HG03095 (cell line): ENCODE measurements around the gene NCAM2.
"Not testable (repeated sequence)": the region's sequence is repeated elsewhere in the genome, so short reads cannot be mapped to it uniquely, and the experiment has no call there.

ENCODE experiments used
- ATAC-seq: cut with Tn5 transposase; IDR thresholded peaks from one replicate; pipeline ENCODE4 v1.9.1; 2021; ENCODE audit warnings: moderate library complexity; ENCODE audit not compliant: unreplicated experiment

Gene NCAM2

GRCh38 chr21:21404261-21404660 lies 406.1 kb downstream of the NCAM2 start:
- not testable (repeated sequence) for ATAC-seq

- ATAC-seq = no peak
Measured at GRCh38 chr21:21406921-21407320, 408.7 kb downstream of the NCAM2 start.

GRCh38 chr21:21412096-21412495 lies 413.9 kb downstream of the NCAM2 start:
- no peak for ATAC-seq

- ATAC-seq = no peak
Measured at GRCh38 chr21:21415741-21416140, 417.5 kb downstream of the NCAM2 start.

- no peak for ATAC-seq
Measured at GRCh38 chr21:21434944-21435343, 436.7 kb downstream of the NCAM2 start.

GRCh38 chr21:21436012-21436534 lies 437.9 kb downstream of the NCAM2 start:
- no peak for ATAC-seq

GRCh38 chr21:21439761-21440160 lies 441.6 kb downstream of the NCAM2 start:
- no peak for ATAC-seq

- no peak for ATAC-seq
Measured at GRCh38 chr21:21457077-21457476, 458.9 kb downstream of the NCAM2 start.

- ATAC-seq = no peak
Measured at GRCh38 chr21:21458124-21458631, 460.0 kb downstream of the NCAM2 start.

- no peak for ATAC-seq
Measured at GRCh38 chr21:21460979-21461378, 462.8 kb downstream of the NCAM2 start.

GRCh38 chr21:21463456-21463855 lies 465.2 kb downstream of the NCAM2 start:
- no peak for ATAC-seq

GRCh38 chr21:21464684-21465083 lies 466.5 kb downstream of the NCAM2 start:
- ATAC-seq = no peak

- ATAC-seq = no peak
Measured at GRCh38 chr21:21466752-21467151, 468.5 kb downstream of the NCAM2 start.

- no peak for ATAC-seq
Measured at GRCh38 chr21:21468003-21468402, 469.8 kb downstream of the NCAM2 start.

GRCh38 chr21:21481239-21481638 lies 483.0 kb downstream of the NCAM2 start:
- ATAC-seq = no peak

GRCh38 chr21:21508859-21509258 lies 510.6 kb downstream of the NCAM2 start:
- no peak for ATAC-seq

GRCh38 chr21:21530680-21531079 lies 532.5 kb downstream of the NCAM2 start:
- no peak for ATAC-seq

- ATAC-seq = no peak
Measured at GRCh38 chr21:21547368-21547953, 549.3 kb downstream of the NCAM2 start.

GRCh38 chr21:21559285-21560045 lies 561.3 kb downstream of the NCAM2 start:
- no peak for ATAC-seq
